ENCODE data around the gene C1orf167.

The C1orf167 gene

DNA sequence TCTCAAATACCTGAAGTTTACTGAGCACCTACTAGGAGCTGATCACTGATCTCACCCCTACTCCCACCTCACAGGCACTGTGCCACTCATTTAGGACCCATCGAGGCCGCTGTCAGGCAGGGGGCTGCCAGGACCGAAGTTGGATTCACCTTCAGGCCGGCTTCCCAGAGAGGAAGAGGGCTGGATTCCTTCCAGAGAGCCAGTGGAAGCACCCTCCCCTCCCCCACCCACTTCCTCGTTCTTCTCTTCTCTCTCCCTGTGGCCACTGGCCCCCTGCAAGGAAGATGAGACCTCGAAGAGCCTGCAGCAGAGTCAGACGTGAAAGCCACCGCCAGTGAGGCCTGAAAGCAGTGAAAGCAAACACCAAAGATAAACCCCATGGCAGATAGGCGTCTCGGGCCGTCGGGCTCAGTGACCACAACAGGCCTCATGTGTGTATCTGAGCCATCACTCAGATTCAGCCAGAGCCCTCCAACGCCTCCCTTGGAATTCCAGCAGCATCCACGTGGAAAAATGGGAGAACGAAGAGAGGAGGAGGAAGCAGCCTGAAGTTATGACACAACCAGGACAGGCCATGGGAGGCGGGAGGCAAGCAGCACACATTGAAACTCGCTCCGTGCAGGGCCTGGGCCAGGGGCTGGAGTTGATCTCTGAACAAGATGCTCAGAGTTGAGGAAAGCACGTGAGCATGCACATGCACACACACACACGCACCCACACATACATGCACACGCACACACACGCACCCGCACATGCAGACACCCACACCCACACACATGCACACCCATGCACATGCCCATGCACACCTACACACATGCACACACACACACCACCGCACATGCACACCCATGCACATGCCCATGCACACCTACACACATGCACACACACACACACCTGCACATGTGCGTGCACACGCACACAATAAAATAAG, 32.2 kb upstream of the C1orf167 start:
- Mint-ChIP-seq H3K4me1 (ENCODE audit: low read depth) (peaks cover 50% of the 10 kb centered on the region), H3K27ac (peak overlapping the region; percentile 68), H3K4me3 (peak overlapping the region; percentile 71), H3K9me3 (no peaks in the 10 kb centered on the region), H3K36me3 (ENCODE audit: low read depth) (no peaks in the 10 kb centered on the region), H3K27me3 (no peaks in the 10 kb centered on the region)

DNA sequence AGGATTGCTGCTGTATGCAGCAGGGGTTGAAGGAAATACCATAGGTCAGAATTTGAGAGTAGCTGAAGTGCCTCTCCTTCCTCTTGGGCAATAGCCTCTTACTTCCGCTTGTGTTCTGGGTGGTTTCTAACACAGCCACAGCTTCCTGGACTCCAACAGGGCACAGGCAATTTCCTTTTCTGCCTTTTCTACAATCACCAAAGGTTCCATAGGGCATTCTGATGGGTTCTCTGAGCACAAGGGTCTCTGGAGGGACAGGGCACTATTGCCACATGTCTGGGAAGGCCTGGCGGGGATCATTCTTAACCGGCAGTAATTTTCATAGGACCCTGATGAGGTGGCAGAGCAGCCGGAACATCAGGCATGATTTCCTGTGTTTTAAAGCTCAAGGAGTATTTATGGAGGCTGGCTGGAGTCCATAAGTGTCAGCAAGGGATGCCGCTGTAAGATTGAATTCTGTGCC, 31.5 kb upstream of the C1orf167 start:
- Mint-ChIP-seq H3K4me3 (peak overlapping the region; percentile 71), H3K4me1 (ENCODE audit: low read depth) (peaks cover 50% of the 10 kb centered on the region), H3K9me3 (no peaks in the 10 kb centered on the region), H3K27me3 (no peaks in the 10 kb centered on the region), H3K36me3 (ENCODE audit: low read depth) (no peaks in the 10 kb centered on the region), H3K27ac (peak overlapping the region; percentile 68)

- Mint-ChIP-seq H3K36me3 (ENCODE audit: low read depth) (no peaks in the 10 kb centered on the region), H3K27ac (peak overlapping the region; percentile 87), H3K9me3 (no peaks in the 10 kb centered on the region), H3K4me1 (ENCODE audit: low read depth) (peaks cover 59% of the 10 kb centered on the region), H3K27me3 (no peaks in the 10 kb centered on the region), H3K4me3 (peak overlapping the region; percentile 71)
These were observed 30.2 kb upstream of the C1orf167 start for GRCh38 chr1:11731691-11732283.

- no peaks in the 10 kb centered on the region for H3K36me3 Mint-ChIP-seq (ENCODE audit: low read depth)
- H3K4me3 Mint-ChIP-seq, result no peak overlapping the region
- no peaks in the 10 kb centered on the region for H3K9me3 Mint-ChIP-seq
- no peak overlapping the region for H3K27ac Mint-ChIP-seq
- no peaks in the 10 kb centered on the region for H3K27me3 Mint-ChIP-seq
- peaks cover 69% of the 10 kb centered on the region for H3K4me1 Mint-ChIP-seq (ENCODE audit: low read depth)
These were observed 28.7 kb upstream of the C1orf167 start for GRCh38 chr1:11733306-11733705.

GRCh38 chr1:11735531-11735853, 26.5 kb upstream of the C1orf167 start:
- Mint-ChIP-seq H3K4me3 (peak overlapping the region; percentile 93), H3K27ac (no peak overlapping the region), H3K36me3 (ENCODE audit: low read depth) (no peaks in the 10 kb centered on the region), H3K27me3 (no peaks in the 10 kb centered on the region), H3K9me3 (no peaks in the 10 kb centered on the region), H3K4me1 (ENCODE audit: low read depth) (peaks cover 74% of the 10 kb centered on the region)

- Mint-ChIP-seq H3K27ac (peak within 1 kb of the TSS; percentile 86), H3K36me3 (ENCODE audit: low read depth) (no peaks in the 10 kb centered on the region), H3K4me1 (ENCODE audit: low read depth) (peaks cover 76% of the 10 kb centered on the region), H3K4me3 (peak within 1 kb of the TSS; percentile 93), H3K27me3 (no peaks in the 10 kb centered on the region), H3K9me3 (no peaks in the 10 kb centered on the region)
These were observed 25.9 kb upstream of the C1orf167 start, which contains the start of gene AGTRAP for GRCh38 chr1:11735854-11736745. Gene AGTRAP (plus strand): TSS chr1:11736136. CDS start chr1:11736209, 73 bp downstream.

GRCh38 chr1:11736746-11737639, 25.0 kb upstream of the C1orf167 start:
- no peaks in the 10 kb centered on the region for H3K9me3 Mint-ChIP-seq
- H3K27me3 Mint-ChIP-seq, result no peaks in the 10 kb centered on the region
- peak overlapping the region; percentile 93 for H3K4me3 Mint-ChIP-seq
- no peaks in the 10 kb centered on the region for H3K36me3 Mint-ChIP-seq (ENCODE audit: low read depth)
- H3K4me1 Mint-ChIP-seq (ENCODE audit: low read depth), result peaks cover 76% of the 10 kb centered on the region
- H3K27ac Mint-ChIP-seq, result no peak overlapping the region

DNA sequence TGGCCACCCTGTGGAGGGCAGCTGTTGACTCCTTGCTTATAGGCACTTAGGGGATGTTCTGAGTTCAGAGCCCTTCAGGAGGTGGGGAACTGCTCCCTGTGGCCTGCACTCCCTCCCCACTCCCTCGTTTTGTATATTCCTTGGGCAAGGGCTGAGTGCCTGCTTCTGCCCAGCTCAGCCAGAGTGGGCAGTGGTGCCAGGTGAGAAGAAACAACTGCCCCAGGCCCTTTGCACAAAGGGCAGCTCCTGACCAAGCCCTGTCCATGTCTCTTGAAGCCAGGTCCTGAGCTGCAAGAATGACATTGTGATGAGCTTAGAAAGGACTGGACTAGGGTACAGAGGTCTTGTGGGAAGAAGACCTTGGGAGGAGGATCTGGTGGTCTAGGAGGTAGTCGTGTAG, 23.9 kb upstream of the C1orf167 start:
- no peak overlapping the region for H3K4me3 Mint-ChIP-seq
- H3K27ac Mint-ChIP-seq, result no peak overlapping the region
- H3K27me3 Mint-ChIP-seq, result no peaks in the 10 kb centered on the region
- no peaks in the 10 kb centered on the region for H3K36me3 Mint-ChIP-seq (ENCODE audit: low read depth)
- no peaks in the 10 kb centered on the region for H3K9me3 Mint-ChIP-seq
- peaks cover 75% of the 10 kb centered on the region for H3K4me1 Mint-ChIP-seq (ENCODE audit: low read depth)

GRCh38 chr1:11738783-11739182, 23.2 kb upstream of the C1orf167 start:
- Mint-ChIP-seq H3K4me3 (no peak overlapping the region), H3K27ac (no peak overlapping the region)

GRCh38 chr1:11740258-11741192, 21.5 kb upstream of the C1orf167 start:
- no peaks in the 10 kb centered on the region for H3K27me3 Mint-ChIP-seq
- peaks cover 64% of the 10 kb centered on the region for H3K4me1 Mint-ChIP-seq (ENCODE audit: low read depth)
- H3K27ac Mint-ChIP-seq, result peak overlapping the region; percentile 65
- peak overlapping the region; percentile 37 for H3K4me3 Mint-ChIP-seq
- H3K36me3 Mint-ChIP-seq (ENCODE audit: low read depth), result no peaks in the 10 kb centered on the region
- no peaks in the 10 kb centered on the region for H3K9me3 Mint-ChIP-seq

More at GRCh38 chr1:11738783-11739182, 23.2 kb upstream of the C1orf167 start:
- no peaks in the 10 kb centered on the region for H3K27me3 Mint-ChIP-seq
- H3K4me1 Mint-ChIP-seq (ENCODE audit: low read depth), result peaks cover 68% of the 10 kb centered on the region
- no peaks in the 10 kb centered on the region for H3K9me3 Mint-ChIP-seq
- no peaks in the 10 kb centered on the region for H3K36me3 Mint-ChIP-seq (ENCODE audit: low read depth)

DNA sequence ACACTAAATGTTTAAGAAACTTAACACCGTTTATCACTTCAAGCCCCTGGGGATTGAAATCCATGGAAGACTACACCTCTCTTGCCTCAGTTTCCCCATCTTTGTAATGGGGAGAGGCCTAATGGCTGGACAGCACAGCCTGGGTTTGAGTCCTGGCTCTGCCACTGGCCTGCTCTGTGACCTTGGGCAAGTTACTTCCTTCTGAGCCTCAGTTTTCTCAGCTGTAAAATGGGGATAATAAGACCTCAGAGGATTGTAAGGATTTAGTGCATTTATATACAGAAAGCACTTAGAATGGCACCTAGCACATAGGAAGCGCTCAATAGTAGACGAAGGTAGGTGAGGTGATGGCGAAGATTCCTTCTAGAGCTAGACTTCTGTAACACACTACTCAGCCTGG, 20.5 kb upstream of the C1orf167 start:
- Mint-ChIP-seq H3K4me3 (no peak overlapping the region), H3K9me3 (no peaks in the 10 kb centered on the region), H3K27me3 (no peaks in the 10 kb centered on the region), H3K27ac (no peak overlapping the region), H3K4me1 (ENCODE audit: low read depth) (peaks cover 58% of the 10 kb centered on the region), H3K36me3 (ENCODE audit: low read depth) (peaks cover 1% of the 10 kb centered on the region)

- H3K27me3 Mint-ChIP-seq, result no peaks in the 10 kb centered on the region
- peaks cover 4% of the 10 kb centered on the region for H3K36me3 Mint-ChIP-seq (ENCODE audit: low read depth)
- H3K9me3 Mint-ChIP-seq, result no peaks in the 10 kb centered on the region
- no peak overlapping the region for H3K4me3 Mint-ChIP-seq
- H3K4me1 Mint-ChIP-seq (ENCODE audit: low read depth), result peaks cover 53% of the 10 kb centered on the region
- H3K27ac Mint-ChIP-seq, result no peak overlapping the region
These were observed 20.0 kb upstream of the C1orf167 start for GRCh38 chr1:11741919-11742558.

DNA sequence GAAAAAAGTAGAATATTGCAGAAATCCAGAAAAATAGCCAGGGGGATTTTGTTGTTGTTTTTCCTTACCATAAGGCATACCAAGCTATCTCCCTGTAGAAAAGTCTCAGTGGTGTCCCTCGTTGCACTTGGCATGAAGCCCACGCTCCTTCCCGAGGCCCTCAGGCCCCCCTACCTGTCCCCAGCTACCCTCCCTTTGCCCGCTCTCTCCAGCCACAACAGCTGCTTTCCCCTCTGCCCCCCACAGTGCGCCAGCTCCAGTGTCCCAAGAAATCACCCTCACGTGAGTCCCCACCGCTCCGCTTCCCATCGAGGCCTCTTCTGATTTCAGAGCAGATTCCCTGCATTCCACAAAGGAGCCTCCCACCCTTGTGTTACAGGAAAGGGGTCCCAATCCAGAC, 17.7 kb upstream of the C1orf167 start:
- peaks cover 4% of the 10 kb centered on the region for H3K36me3 Mint-ChIP-seq (ENCODE audit: low read depth)
- no peak overlapping the region for H3K4me3 Mint-ChIP-seq
- no peaks in the 10 kb centered on the region for H3K9me3 Mint-ChIP-seq
- no peaks in the 10 kb centered on the region for H3K27me3 Mint-ChIP-seq
- no peak overlapping the region for H3K27ac Mint-ChIP-seq
- peaks cover 43% of the 10 kb centered on the region for H3K4me1 Mint-ChIP-seq (ENCODE audit: low read depth)

Measured in stimulated activated naive CD8-positive, alpha-beta T cell treated with anti-CD3 and anti-CD28 coated beads, Interleukin-15, Interleukin-2, amounts not matched to agents 100 ng/mL and 50 ng/mL, for 24 hours (primary cell).